Keratinocyte (primary cell): ENCODE measurements around the gene ZBTB18. TPM values are rescaled to one million over a fixed set of nuclear protein-coding genes. Genes with fewer than 3 reads are reported as not detected.

Source experiments
- DNase-seq: peaks from one replicate; pipeline ENCODE4 v3.0.0-alpha.2; 2011; ENCODE audit warnings: low read depth, missing footprints, low spot score
- FAIRE-seq: peaks from 2 replicates; lab custom pipeline; 2011; peaks lifted over from hg19 to GRCh38; lab: Jason Lieb, UNC
- H2AFZ ChIP-seq: 2 replicates; pipeline ENCODE4 v1.6.0; 2012; ENCODE audit warnings: low read length, control low read depth, inconsistent platforms; ENCODE audit not compliant: control insufficient read depth
- H3K27ac ChIP-seq: 2 replicates; pipeline ENCODE4 v1.5.1; 2011; ENCODE audit warnings: low read length; ENCODE audit not compliant: control insufficient read depth, insufficient read depth
- H3K27me3 ChIP-seq: 3 replicates; pipeline ENCODE4 v1.6.0; 2011; ENCODE audit warnings: low read length; ENCODE audit not compliant: control insufficient read depth, insufficient read depth; ENCODE audit errors: extremely low read depth
- H3K36me3 ChIP-seq, 2 experiments: 2 replicates in 1 of 2; 3 replicates in 1 of 2; pipeline ENCODE4 v1.5.1; 2011; ENCODE audit warnings: low read length in 2 of 2, mild to moderate bottlenecking in 1 of 2; ENCODE audit not compliant: control insufficient read depth in 2 of 2, insufficient read depth in 2 of 2; ENCODE audit errors: extremely low read depth in 1 of 2
- H3K4me1 ChIP-seq: 3 replicates; pipeline ENCODE4 v1.5.1; 2011; ENCODE audit warnings: low read length; ENCODE audit not compliant: control insufficient read depth, insufficient read depth; ENCODE audit errors: extremely low read depth
- H3K4me2 ChIP-seq: 3 replicates; pipeline ENCODE4 v1.6.0; 2011; ENCODE audit warnings: low read depth, low read length; ENCODE audit not compliant: control insufficient read depth, insufficient read depth; ENCODE audit errors: extremely low read depth
- H3K4me3 ChIP-seq, 3 experiments: fragments of 200-600 bp in 1 of 3; sonication (generic) in 1 of 3; 2 replicates in 2 of 3; 3 replicates in 1 of 3; pipeline ENCODE4 v1.5.1; 2011 to 2016; ENCODE audit warnings: low read length in 3 of 3, mild to moderate bottlenecking in 3 of 3, control low read depth in 2 of 3, inconsistent platforms in 1 of 3, low read depth in 1 of 3, mixed read lengths in 1 of 3, mixed run types in 1 of 3, moderate library complexity in 1 of 3; ENCODE audit not compliant: control insufficient read depth in 2 of 3, insufficient read depth in 2 of 3; ENCODE audit errors: extremely low read depth in 1 of 3
- H3K79me2 ChIP-seq: 2 replicates; pipeline ENCODE4 v1.6.0; 2012; ENCODE audit warnings: low read length; ENCODE audit not compliant: control insufficient read depth, insufficient read depth
- H3K9ac ChIP-seq: 3 replicates; pipeline ENCODE4 v1.6.0; 2011; ENCODE audit warnings: low read length; ENCODE audit not compliant: control insufficient read depth, insufficient read depth; ENCODE audit errors: extremely low read depth
- H3K9me1 ChIP-seq: 3 replicates; pipeline ENCODE4 v1.6.0; 2011; ENCODE audit warnings: low read length; ENCODE audit not compliant: control insufficient read depth, insufficient read depth; ENCODE audit errors: extremely low read depth
- H3K9me3 ChIP-seq: 2 replicates; pipeline ENCODE4 v1.5.1; 2012; ENCODE audit warnings: low read depth, low read length; ENCODE audit not compliant: control insufficient read depth
- H4K20me1 ChIP-seq: 3 replicates; pipeline ENCODE4 v1.6.0; 2011; ENCODE audit warnings: low read length; ENCODE audit not compliant: control insufficient read depth, insufficient read depth; ENCODE audit errors: extremely low read depth
- EZH2 ChIP-seq: IDR thresholded peaks from one replicate; pipeline ENCODE4 v1.6.1; 2012; ENCODE audit warnings: inconsistent platforms, mild to moderate bottlenecking, low read length, moderate library complexity
- dilution Hi-C: fragments of 300-500 bp; cut with MboI; formaldehyde crosslinking; loops from one replicate; pipeline ENCODE4 v1.7.0; 2020; ENCODE audit warnings: low sequenced_read_pairs; ENCODE audit not compliant: extremely low pct_ligation_motif_present
- polyA plus RNA-seq, 5 experiments: library from polyadenylated mRNA; depleted of rRNA in 3 of 5; stranded (reverse) in 3 of 5; stranded (forward) in 1 of 5; unstranded in 1 of 5; fragments of >200 nt; gene quantifications; 1 replicate in 1 of 5; 2 replicates in 3 of 5; 3 replicates in 1 of 5; pipeline versions ENCODE4 v1.2.1 to v1.2.3, GENCODE V29; 2011 to 2012; ENCODE audit warnings: missing spikeins in 2 of 5, low read depth in 1 of 5, low replicate concordance in 1 of 5
- TF ChIP-seq, protein P1 (sequence below), 3 experiments: IDR thresholded peaks in 1 of 3; conservative IDR thresholded peaks in 1 of 3; optimal IDR thresholded peaks in 1 of 3; 2 replicates in 2 of 3; 3 replicates in 1 of 3; pipeline versions ENCODE3 to v1.5.1; 2011; ENCODE audit warnings: low read length in 3 of 3, mild to moderate bottlenecking in 3 of 3, moderate library complexity in 2 of 3, control low read depth in 1 of 3, inconsistent platforms in 1 of 3; ENCODE audit not compliant: insufficient read depth in 2 of 3; ENCODE audit errors: extremely low read depth in 1 of 3

The ZBTB18 gene
- polyA plus RNA-seq, 1 donor (not counting 4 experiments of a cell fraction or from before 2014, with no cell fraction given), result 5.8 TPM

DNA sequence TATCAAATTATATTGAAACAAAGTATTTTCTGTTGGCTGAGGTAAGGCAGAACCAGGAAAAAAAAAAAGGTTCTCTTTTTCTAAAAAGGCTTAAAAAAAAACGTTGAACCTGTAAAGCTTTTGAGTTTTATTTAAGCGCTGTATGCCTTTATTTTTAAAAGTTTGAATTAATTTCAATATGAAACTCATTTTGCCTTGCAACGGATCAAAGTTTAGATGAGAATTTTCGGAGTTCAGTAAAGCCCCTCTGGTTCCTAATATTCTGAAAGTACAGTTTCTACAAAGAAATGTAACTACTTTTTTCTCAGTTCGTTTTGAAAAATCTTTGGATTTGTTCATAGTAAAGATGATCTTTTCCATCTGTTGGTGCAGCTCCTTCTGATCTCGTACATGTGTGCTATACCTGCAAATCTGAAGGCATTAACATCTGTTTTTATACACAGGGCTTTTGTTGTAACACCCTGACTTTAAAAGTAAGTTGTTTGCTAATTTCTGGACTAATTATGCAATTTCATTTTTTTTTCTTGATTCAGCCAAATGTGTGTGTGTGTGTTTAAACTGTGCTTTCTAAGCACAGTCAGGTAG, 1.7 kb downstream of the ZBTB18 start:
- Histone ChIP-seq H3K27me3 (peaks cover 9% of the 10 kb centered on the region), H3K36me3 (peaks cover 3 to 9% of the 10 kb centered on the region in 2 experiments), H4K20me1 (no peaks in the 10 kb centered on the region), H3K9me1 (no peaks in the 10 kb centered on the region), H3K4me2 (no peak overlapping the region), H3K9ac (no peak overlapping the region), H3K27ac (no peak overlapping the region), H3K4me1 (peaks cover 9% of the 10 kb centered on the region), H3K79me2 (peaks cover 10% of the 10 kb centered on the region), H3K4me3 (no peak overlapping the region), H2AFZ (no peak overlapping the region), H3K9me3 (no peaks in the 10 kb centered on the region)
- dilution Hi-C loops, result no loop called here
- TF ChIP-seq, protein P1, sequence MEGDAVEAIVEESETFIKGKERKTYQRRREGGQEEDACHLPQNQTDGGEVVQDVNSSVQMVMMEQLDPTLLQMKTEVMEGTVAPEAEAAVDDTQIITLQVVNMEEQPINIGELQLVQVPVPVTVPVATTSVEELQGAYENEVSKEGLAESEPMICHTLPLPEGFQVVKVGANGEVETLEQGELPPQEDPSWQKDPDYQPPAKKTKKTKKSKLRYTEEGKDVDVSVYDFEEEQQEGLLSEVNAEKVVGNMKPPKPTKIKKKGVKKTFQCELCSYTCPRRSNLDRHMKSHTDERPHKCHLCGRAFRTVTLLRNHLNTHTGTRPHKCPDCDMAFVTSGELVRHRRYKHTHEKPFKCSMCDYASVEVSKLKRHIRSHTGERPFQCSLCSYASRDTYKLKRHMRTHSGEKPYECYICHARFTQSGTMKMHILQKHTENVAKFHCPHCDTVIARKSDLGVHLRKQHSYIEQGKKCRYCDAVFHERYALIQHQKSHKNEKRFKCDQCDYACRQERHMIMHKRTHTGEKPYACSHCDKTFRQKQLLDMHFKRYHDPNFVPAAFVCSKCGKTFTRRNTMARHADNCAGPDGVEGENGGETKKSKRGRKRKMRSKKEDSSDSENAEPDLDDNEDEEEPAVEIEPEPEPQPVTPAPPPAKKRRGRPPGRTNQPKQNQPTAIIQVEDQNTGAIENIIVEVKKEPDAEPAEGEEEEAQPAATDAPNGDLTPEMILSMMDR (optimal IDR thresholded peaks at IDR 0.05 in 1 of 3, IDR thresholded peaks at IDR 0.05 in 1 of 3, conservative IDR thresholded peaks at IDR 0.05 in 1 of 3; ENCODE audit: extremely low read depth in 1 of 3, insufficient read depth in 2 of 3, low read length in 3 of 3), result no peak
- TF ChIP-seq EZH2, result no peak
- FAIRE-seq (no peak), DNase-seq (no peak)

DNA sequence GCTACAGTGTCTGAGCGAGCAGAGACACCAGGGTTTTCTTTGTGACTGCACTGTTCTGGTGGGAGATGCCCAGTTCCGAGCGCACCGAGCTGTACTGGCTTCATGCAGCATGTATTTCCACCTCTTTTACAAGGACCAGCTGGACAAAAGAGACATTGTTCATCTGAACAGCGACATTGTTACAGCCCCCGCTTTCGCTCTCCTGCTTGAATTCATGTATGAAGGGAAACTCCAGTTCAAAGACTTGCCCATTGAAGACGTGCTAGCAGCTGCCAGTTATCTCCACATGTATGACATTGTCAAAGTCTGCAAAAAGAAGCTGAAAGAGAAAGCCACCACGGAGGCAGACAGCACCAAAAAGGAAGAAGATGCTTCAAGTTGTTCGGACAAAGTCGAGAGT, 2.7 kb downstream of the ZBTB18 start:
- Histone ChIP-seq H2AFZ (no peak overlapping the region), H3K9me3 (no peaks in the 10 kb centered on the region), H3K9me1 (no peaks in the 10 kb centered on the region), H3K4me3 (no peak overlapping the region), H3K27ac (no peak overlapping the region), H3K4me2 (no peak overlapping the region), H4K20me1 (no peaks in the 10 kb centered on the region), H3K27me3 (peaks cover 9% of the 10 kb centered on the region), H3K79me2 (peaks cover 10% of the 10 kb centered on the region), H3K9ac (no peak overlapping the region), H3K36me3 (peaks cover 3 to 9% of the 10 kb centered on the region in 2 experiments), H3K4me1 (peaks cover 9% of the 10 kb centered on the region)
- FAIRE-seq (no peak), DNase-seq (no peak)
- dilution Hi-C loops, result no loop called here
- TF ChIP-seq, protein P1 (optimal IDR thresholded peaks at IDR 0.05 in 1 of 3, IDR thresholded peaks at IDR 0.05 in 1 of 3, conservative IDR thresholded peaks at IDR 0.05 in 1 of 3; ENCODE audit: extremely low read depth in 1 of 3, insufficient read depth in 2 of 3, low read length in 3 of 3), result no peak
- TF ChIP-seq EZH2, result no peak
